C4-2B (cell line): ENCODE results near the gene SLC39A9.
"Not testable (repeated sequence)": the region's sequence is repeated elsewhere in the genome, so short reads cannot be mapped to it uniquely, and the experiment has no call there.

Experiments used
- ZFX ChIP-seq: fragments of 450-650 bp; IDR thresholded peaks from 2 replicates; pipeline ENCODE4 v1.6.1; 2017
- TF ChIP-seq, protein P1 (sequence below): fragments of 450-650 bp; conservative IDR thresholded peaks from 2 replicates; pipeline ENCODE4 v1.5.1; 2017; ENCODE audit warnings: mild to moderate bottlenecking

DNA sequence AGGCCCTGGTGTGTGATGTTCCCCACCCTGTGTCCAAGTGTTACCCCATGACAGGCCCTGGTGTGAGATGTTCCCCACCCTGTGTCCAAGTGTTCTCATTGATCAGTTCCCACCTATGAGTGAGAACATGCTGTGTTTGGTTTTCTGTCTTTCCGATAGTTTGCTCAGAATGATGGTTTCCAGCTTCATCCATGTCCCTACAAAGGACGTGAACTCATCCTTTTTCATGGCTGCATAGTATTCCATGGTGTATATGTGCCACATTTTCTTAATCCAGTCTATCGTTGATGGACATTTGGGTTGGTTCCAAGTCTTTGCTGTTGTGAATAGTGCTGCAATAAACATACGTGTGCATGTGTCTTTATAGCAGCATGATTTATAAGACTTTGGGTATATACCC is 17.6 kb downstream of the SLC39A9 start:
- TF ChIP-seq, protein P1, sequence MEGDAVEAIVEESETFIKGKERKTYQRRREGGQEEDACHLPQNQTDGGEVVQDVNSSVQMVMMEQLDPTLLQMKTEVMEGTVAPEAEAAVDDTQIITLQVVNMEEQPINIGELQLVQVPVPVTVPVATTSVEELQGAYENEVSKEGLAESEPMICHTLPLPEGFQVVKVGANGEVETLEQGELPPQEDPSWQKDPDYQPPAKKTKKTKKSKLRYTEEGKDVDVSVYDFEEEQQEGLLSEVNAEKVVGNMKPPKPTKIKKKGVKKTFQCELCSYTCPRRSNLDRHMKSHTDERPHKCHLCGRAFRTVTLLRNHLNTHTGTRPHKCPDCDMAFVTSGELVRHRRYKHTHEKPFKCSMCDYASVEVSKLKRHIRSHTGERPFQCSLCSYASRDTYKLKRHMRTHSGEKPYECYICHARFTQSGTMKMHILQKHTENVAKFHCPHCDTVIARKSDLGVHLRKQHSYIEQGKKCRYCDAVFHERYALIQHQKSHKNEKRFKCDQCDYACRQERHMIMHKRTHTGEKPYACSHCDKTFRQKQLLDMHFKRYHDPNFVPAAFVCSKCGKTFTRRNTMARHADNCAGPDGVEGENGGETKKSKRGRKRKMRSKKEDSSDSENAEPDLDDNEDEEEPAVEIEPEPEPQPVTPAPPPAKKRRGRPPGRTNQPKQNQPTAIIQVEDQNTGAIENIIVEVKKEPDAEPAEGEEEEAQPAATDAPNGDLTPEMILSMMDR: not testable (repeated sequence)
- TF ChIP-seq ZFX: not testable (repeated sequence)
